RWPE2 (cell line): Measurements from ENCODE around the gene SESTD1.

Source experiments
- ATAC-seq: fragments of 200-7000 bp; cut with Tn5 transposase; 3 replicates; pipeline ENCODE4 v1.9.1; 2021; ENCODE audit warnings: low read depth
- DNase-seq: peaks from one replicate; pipeline ENCODE4 v3.0.0-alpha.2; 2020; ENCODE audit warnings: low spot score
- H3K27ac ChIP-seq: fragments of 450-650 bp; 2 replicates; pipeline ENCODE4 v1.5.1; 2017; ENCODE audit warnings: mild to moderate bottlenecking; ENCODE audit not compliant: poor library complexity, severe bottlenecking
- H3K27me3 ChIP-seq: fragments of 250-450 bp; sonication (Bioruptor Pico); 2 replicates; pipeline ENCODE4 v1.5.1; 2021; ENCODE audit warnings: mild to moderate bottlenecking, moderate library complexity; ENCODE audit not compliant: insufficient read depth, poor library complexity, severe bottlenecking
- H3K36me3 ChIP-seq: fragments of 250-450 bp; sonication (Bioruptor Pico); 2 replicates; pipeline ENCODE4 v1.5.1; 2020; ENCODE audit warnings: low read depth, mild to moderate bottlenecking, moderate library complexity
- H3K4me1 ChIP-seq: fragments of 250-450 bp; sonication (Bioruptor Pico); 2 replicates; pipeline ENCODE4 v1.5.1; 2021; ENCODE audit warnings: mild to moderate bottlenecking, moderate library complexity; ENCODE audit not compliant: insufficient read depth, poor library complexity, severe bottlenecking
- H3K4me3 ChIP-seq: fragments of 250-450 bp; sonication (Bioruptor Pico); 2 replicates; pipeline ENCODE4 v1.5.1; 2021; ENCODE audit warnings: mild to moderate bottlenecking, moderate library complexity; ENCODE audit not compliant: severe bottlenecking
- H3K9me3 ChIP-seq: fragments of 250-450 bp; sonication (Bioruptor Pico); 2 replicates; pipeline ENCODE4 v1.5.1; 2021; ENCODE audit warnings: mild to moderate bottlenecking, moderate library complexity; ENCODE audit not compliant: severe bottlenecking
- CTCF ChIP-seq: fragments of 450-650 bp; IDR thresholded peaks from one replicate; pipeline ENCODE4 v1.5.1; 2017; ENCODE audit warnings: mild to moderate bottlenecking, moderate library complexity; ENCODE audit not compliant: poor library complexity, severe bottlenecking

The SESTD1 gene

GRCh38 chr2:179270689-179271088, 6.1 kb upstream of the SESTD1 start:
- ATAC-seq: no peak
- no peak for DNase-seq
- Histone ChIP-seq H3K36me3 (no peaks in the 10 kb centered on the region), H3K9me3 (no peaks in the 10 kb centered on the region), H3K4me3 (no peak overlapping the region), H3K27ac (no peak overlapping the region), H3K27me3 (no peaks in the 10 kb centered on the region), H3K4me1 (peaks cover 31% of the 10 kb centered on the region)
- no peak for TF ChIP-seq CTCF

- no peak for TF ChIP-seq CTCF
- ATAC-seq (peak; percentile 65), DNase-seq (peak; percentile 80)
- Histone ChIP-seq H3K4me1 (peaks cover 38% of the 10 kb centered on the region), H3K36me3 (no peaks in the 10 kb centered on the region), H3K4me3 (no peak overlapping the region), H3K27ac (peak overlapping the region; percentile 64), H3K9me3 (no peaks in the 10 kb centered on the region), H3K27me3 (no peaks in the 10 kb centered on the region)
Observed at GRCh38 chr2:179268277-179268925, 3.8 kb upstream of the SESTD1 start.

GRCh38 chr2:179266271-179266670, 1.6 kb upstream of the SESTD1 start:
- Histone ChIP-seq H3K36me3 (no peaks in the 10 kb centered on the region; the same call in 1 of the 2 replicates), H3K27ac (no peak overlapping the region), H3K4me1 (peaks cover 31% of the 10 kb centered on the region), H3K9me3 (no peaks in the 10 kb centered on the region), H3K4me3 (no peak overlapping the region), H3K27me3 (no peaks in the 10 kb centered on the region)
- TF ChIP-seq CTCF: no peak
- DNase-seq (no peak), ATAC-seq (no peak)

GRCh38 chr2:179265082-179265510, 464 bp upstream of the SESTD1 start:
- Histone ChIP-seq H3K36me3 (no peaks in the 10 kb centered on the region; the same call in 1 of the 2 replicates), H3K27me3 (no peaks in the 10 kb centered on the region), H3K4me3 (peak overlapping the region; percentile 99), H3K27ac (peak overlapping the region; percentile 60), H3K9me3 (no peaks in the 10 kb centered on the region), H3K4me1 (peaks cover 31% of the 10 kb centered on the region)
- DNase-seq: no peak
- TF ChIP-seq CTCF: no peak
- peak; percentile 6; the same call in 1 of the 3 replicates for ATAC-seq
